ENCODE measurements around the gene AMPD3.

The AMPD3 gene

GRCh38 chr11:10439924-10440323 lies 15.1 kb upstream of the AMPD3 start:
- no peak for TF ChIP-seq CTCF (IDR thresholded peaks at IDR 0.05)

GRCh38 chr11:10440401-10440800 lies 14.7 kb upstream of the AMPD3 start:
- no peak for TF ChIP-seq CTCF (IDR thresholded peaks at IDR 0.05)

GRCh38 chr11:10441091-10441490 lies 14.0 kb upstream of the AMPD3 start:
- TF ChIP-seq CTCF (IDR thresholded peaks at IDR 0.05): no peak

- no peak for TF ChIP-seq CTCF (IDR thresholded peaks at IDR 0.05)
Measured at GRCh38 chr11:10441652-10442503, 13.2 kb upstream of the AMPD3 start.

- no peak for TF ChIP-seq CTCF (IDR thresholded peaks at IDR 0.05)
Measured at GRCh38 chr11:10443152-10443551, 11.9 kb upstream of the AMPD3 start.

GRCh38 chr11:10443721-10444235 lies 11.3 kb upstream of the AMPD3 start:
- TF ChIP-seq CTCF (IDR thresholded peaks at IDR 0.05): no peak

GRCh38 chr11:10444725-10445315 lies 10.2 kb upstream of the AMPD3 start:
- TF ChIP-seq CTCF (IDR thresholded peaks at IDR 0.05): no peak

All from LNCAP (cell line).